Breast epithelium (tissue), 3 donors: Measurements from ENCODE around the gene JMJD8.

Experiments used
- POLR2A ChIP-seq: fragments of 450-650 bp; IDR thresholded peaks from one replicate; pipeline ENCODE4 v1.6.1; 2016; ENCODE audit warnings: antibody characterized with exemption, mild to moderate bottlenecking, moderate library complexity
- TF ChIP-seq, protein P1 (sequence below), 3 donors: fragments of 450-650 bp; IDR thresholded peaks; one replicate each; pipeline ENCODE4 v1.5.1; 2016 to 2017; ENCODE audit warnings: antibody characterized with exemption in 3 of 3, mild to moderate bottlenecking in 3 of 3, moderate library complexity in 3 of 3

DNA sequence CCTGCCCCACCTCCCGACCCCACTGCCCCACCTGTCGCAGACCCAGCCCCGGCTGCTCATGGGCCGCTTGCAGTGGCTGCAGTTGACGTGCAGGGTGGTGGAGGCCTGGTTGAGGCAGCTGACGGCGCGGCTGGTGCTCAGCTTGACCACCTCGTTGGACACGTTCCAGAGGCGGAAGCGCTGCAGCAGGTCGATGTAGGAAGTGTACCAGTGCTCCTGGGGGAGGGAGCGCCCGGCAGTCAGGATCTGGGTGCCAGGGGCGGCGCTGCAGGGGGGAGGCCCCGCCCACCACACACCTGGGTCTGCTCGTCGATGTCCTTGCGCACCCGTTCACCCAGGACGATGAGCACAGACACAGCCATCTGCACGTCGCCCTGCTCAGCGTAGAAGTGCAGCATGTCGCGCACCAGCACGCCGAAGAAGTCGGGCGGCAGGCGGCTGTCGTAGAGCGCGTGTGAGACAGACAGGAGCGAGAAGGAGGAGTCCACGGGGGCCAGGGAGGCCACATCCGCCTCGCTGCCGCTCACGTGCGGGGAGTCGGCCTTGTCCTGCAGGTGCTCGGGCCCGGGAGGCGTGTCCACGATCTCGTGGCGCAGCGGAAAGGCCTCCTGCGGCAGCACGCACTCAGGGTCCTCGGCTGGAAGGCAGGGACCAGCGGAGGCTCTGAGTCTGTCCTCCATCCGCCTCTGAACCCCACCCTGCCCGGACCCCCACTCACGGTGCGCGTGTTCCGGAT lies 995 bp upstream of the JMJD8 start:
- TF ChIP-seq, protein P1, sequence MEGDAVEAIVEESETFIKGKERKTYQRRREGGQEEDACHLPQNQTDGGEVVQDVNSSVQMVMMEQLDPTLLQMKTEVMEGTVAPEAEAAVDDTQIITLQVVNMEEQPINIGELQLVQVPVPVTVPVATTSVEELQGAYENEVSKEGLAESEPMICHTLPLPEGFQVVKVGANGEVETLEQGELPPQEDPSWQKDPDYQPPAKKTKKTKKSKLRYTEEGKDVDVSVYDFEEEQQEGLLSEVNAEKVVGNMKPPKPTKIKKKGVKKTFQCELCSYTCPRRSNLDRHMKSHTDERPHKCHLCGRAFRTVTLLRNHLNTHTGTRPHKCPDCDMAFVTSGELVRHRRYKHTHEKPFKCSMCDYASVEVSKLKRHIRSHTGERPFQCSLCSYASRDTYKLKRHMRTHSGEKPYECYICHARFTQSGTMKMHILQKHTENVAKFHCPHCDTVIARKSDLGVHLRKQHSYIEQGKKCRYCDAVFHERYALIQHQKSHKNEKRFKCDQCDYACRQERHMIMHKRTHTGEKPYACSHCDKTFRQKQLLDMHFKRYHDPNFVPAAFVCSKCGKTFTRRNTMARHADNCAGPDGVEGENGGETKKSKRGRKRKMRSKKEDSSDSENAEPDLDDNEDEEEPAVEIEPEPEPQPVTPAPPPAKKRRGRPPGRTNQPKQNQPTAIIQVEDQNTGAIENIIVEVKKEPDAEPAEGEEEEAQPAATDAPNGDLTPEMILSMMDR (IDR thresholded peaks at IDR 0.05) = no peak
- TF ChIP-seq POLR2A = no peak
